ENCODE measurements around the gene GRIA1. TPM values are rescaled to one million over a fixed set of nuclear protein-coding genes. Genes with fewer than 3 reads are reported as not detected.

The GRIA1 gene
- total and polyA plus RNA-seq, 2 donors (not counting 1 experiment from before 2014, with no cell fraction given), result not detected

DNA sequence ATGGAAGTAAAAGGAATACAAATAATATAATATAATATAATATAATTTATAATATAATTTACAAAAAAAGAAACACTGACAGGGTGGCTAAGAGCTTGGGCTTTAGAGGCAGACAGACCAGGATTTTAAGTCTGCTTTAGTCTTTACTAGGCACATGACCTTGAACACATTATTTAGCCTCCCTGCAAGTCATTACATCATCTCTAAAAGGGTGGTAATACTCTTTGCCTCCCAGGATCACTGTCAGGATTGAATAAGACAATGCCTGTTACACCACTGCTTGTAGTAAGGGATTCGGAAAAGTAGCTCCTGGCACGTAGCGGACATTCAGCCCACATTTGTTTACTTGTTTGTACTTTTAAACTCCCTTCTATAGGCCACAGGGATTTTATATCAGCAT, 199.8 kb downstream of the GRIA1 start:
- H3K9ac ChIP-seq (ENCODE audit: low read length), result no peak overlapping the region
- H3K27ac ChIP-seq (ENCODE audit: low read length in 2 of 2), result no peak overlapping the region
- DNase-seq (no peak), ATAC-seq (ENCODE audit: low read depth) (no peak)
- H3K9me3 Mint-ChIP-seq (ENCODE audit: insufficient read depth), result no peaks in the 10 kb centered on the region
- H4K20me1 ChIP-seq (ENCODE audit: control insufficient read depth, insufficient read depth, low read length, poor library complexity, severe bottlenecking), result no peaks in the 10 kb centered on the region
- POLR2A ChIA-PET, result no interaction called here
- H3K27me3 Mint-ChIP-seq, result no peaks in the 10 kb centered on the region
- no peak overlapping the region for H2AFZ ChIP-seq (ENCODE audit: insufficient read depth, low read depth, low read length, poor library complexity, severe bottlenecking)
- intact Hi-C loops (cut with micrococcal nuclease), result no loop called here
- no peaks in the 10 kb centered on the region for H3K36me3 ChIP-seq (replicated peaks in 1 of 2; ENCODE audit: control extremely low read depth in 1 of 2, control insufficient read depth in 1 of 2, extremely low read depth in 1 of 2, insufficient read depth in 2 of 2, low read length in 1 of 2)
- H3K4me2 ChIP-seq (replicated peaks; ENCODE audit: low read depth, low read length, poor library complexity, severe bottlenecking), result no peak overlapping the region
- H3K4me3 ChIP-seq (ENCODE audit: control extremely low read depth in 1 of 5, extremely low read depth in 1 of 5, insufficient read depth in 1 of 5, low read depth in 2 of 5, low read length in 4 of 5), result no peak overlapping the region
- H3K27ac Mint-ChIP-seq, result no peak overlapping the region
- H3K4me1 Mint-ChIP-seq, result no peaks in the 10 kb centered on the region
- no peak overlapping the region for H3K4me3 Mint-ChIP-seq
- H3K79me2 ChIP-seq (ENCODE audit: control insufficient read depth, insufficient read depth, low read length), result no peaks in the 10 kb centered on the region
- no peak for TF ChIP-seq EZH2 (IDR thresholded peaks at IDR 0.05; ENCODE audit: borderline replicate concordance, insufficient read depth, low read depth, low read length, poor library complexity, severe bottlenecking)
- TF ChIP-seq, protein P1, sequence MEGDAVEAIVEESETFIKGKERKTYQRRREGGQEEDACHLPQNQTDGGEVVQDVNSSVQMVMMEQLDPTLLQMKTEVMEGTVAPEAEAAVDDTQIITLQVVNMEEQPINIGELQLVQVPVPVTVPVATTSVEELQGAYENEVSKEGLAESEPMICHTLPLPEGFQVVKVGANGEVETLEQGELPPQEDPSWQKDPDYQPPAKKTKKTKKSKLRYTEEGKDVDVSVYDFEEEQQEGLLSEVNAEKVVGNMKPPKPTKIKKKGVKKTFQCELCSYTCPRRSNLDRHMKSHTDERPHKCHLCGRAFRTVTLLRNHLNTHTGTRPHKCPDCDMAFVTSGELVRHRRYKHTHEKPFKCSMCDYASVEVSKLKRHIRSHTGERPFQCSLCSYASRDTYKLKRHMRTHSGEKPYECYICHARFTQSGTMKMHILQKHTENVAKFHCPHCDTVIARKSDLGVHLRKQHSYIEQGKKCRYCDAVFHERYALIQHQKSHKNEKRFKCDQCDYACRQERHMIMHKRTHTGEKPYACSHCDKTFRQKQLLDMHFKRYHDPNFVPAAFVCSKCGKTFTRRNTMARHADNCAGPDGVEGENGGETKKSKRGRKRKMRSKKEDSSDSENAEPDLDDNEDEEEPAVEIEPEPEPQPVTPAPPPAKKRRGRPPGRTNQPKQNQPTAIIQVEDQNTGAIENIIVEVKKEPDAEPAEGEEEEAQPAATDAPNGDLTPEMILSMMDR (IDR thresholded peaks at IDR 0.05), result no peak
- no peaks in the 10 kb centered on the region for H3K27me3 ChIP-seq (replicated peaks in 1 of 4; ENCODE audit: control extremely low read depth in 1 of 4, control insufficient read depth in 3 of 4, insufficient read depth in 4 of 4, low read length in 3 of 4)
- CTCF ChIA-PET, result no interaction called here
- no peaks in the 10 kb centered on the region for H3K9me3 ChIP-seq (ENCODE audit: control extremely low read depth in 1 of 3, control insufficient read depth in 2 of 3, insufficient read depth in 1 of 3, low read length in 2 of 3)
- H3K4me1 ChIP-seq (ENCODE audit: control insufficient read depth in 2 of 2, insufficient read depth in 2 of 2, low read length in 2 of 2), result no peaks in the 10 kb centered on the region
- WGBS (ENCODE audit: insufficient coverage), result no CpG with 5 or more reads among the region's 3 CpGs

DNA sequence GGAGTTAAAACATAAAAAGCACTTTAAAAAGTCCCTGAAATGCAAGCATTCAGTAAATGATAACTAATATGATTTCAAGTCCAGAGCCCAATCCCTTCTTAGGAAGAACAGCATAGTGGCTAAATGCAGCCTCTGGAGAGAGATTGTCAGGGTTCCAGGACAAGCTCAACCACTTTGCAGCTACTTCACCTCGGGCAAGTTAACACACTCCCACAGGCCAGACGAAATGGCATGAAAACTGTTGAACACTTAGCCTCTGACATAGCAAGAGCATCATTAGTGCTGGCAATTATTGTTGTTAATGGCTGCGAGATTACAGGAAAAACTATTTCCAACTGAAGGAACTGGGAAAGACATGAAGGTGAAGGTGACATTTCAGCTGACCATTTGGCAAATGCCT, 205.8 kb downstream of the GRIA1 start:
- Histone ChIP-seq H3K27ac (ENCODE audit: low read length in 2 of 2) (no peak overlapping the region), H3K27me3 (replicated peaks in 1 of 4; ENCODE audit: control extremely low read depth in 1 of 4, control insufficient read depth in 3 of 4, insufficient read depth in 4 of 4, low read length in 3 of 4) (no peaks in the 10 kb centered on the region), H3K79me2 (ENCODE audit: control insufficient read depth, insufficient read depth, low read length) (no peaks in the 10 kb centered on the region), H2AFZ (ENCODE audit: insufficient read depth, low read depth, low read length, poor library complexity, severe bottlenecking) (no peak overlapping the region), H3K4me2 (replicated peaks; ENCODE audit: low read depth, low read length, poor library complexity, severe bottlenecking) (no peak overlapping the region), H3K36me3 (replicated peaks in 1 of 2; ENCODE audit: control extremely low read depth in 1 of 2, control insufficient read depth in 1 of 2, extremely low read depth in 1 of 2, insufficient read depth in 2 of 2, low read length in 1 of 2) (no peaks in the 10 kb centered on the region), H3K9me3 (ENCODE audit: control extremely low read depth in 1 of 3, control insufficient read depth in 2 of 3, insufficient read depth in 1 of 3, low read length in 2 of 3) (peaks cover 0 to 6% (median 0%) of the 10 kb centered on the region in 3 donors), H3K4me3 (ENCODE audit: control extremely low read depth in 1 of 5, extremely low read depth in 1 of 5, insufficient read depth in 1 of 5, low read depth in 2 of 5, low read length in 4 of 5) (no peak overlapping the region), H4K20me1 (ENCODE audit: control insufficient read depth, insufficient read depth, low read length, poor library complexity, severe bottlenecking) (no peaks in the 10 kb centered on the region), H3K9ac (ENCODE audit: low read length) (no peak overlapping the region), H3K4me1 (ENCODE audit: control insufficient read depth in 2 of 2, insufficient read depth in 2 of 2, low read length in 2 of 2) (no peaks in the 10 kb centered on the region)
- no peak for TF ChIP-seq EZH2 (IDR thresholded peaks at IDR 0.05; ENCODE audit: borderline replicate concordance, insufficient read depth, low read depth, low read length, poor library complexity, severe bottlenecking)
- TF ChIP-seq, protein P1 (IDR thresholded peaks at IDR 0.05), result no peak
- Mint-ChIP-seq H3K4me1 (no peaks in the 10 kb centered on the region), H3K27ac (no peak overlapping the region), H3K4me3 (no peak overlapping the region), H3K9me3 (ENCODE audit: insufficient read depth) (no peaks in the 10 kb centered on the region), H3K27me3 (no peaks in the 10 kb centered on the region)
- CTCF ChIA-PET, result no interaction called here
- POLR2A ChIA-PET, result no interaction called here
- intact Hi-C loops (cut with micrococcal nuclease), result no loop called here
- WGBS (ENCODE audit: insufficient coverage), result 91% methylated on average over 1 of the region's 3 CpGs
- no peak for ATAC-seq (ENCODE audit: low read depth)
- DNase-seq, result no peak

Data from B cell (primary cell).